C4-2B (cell line): ENCODE measurements around the gene RBM26.
A peak's percentile ranks its signal among the peaks of the same experiment; 100 is the strongest.
"Not testable (repeated sequence)": the region's sequence is repeated elsewhere in the genome, so short reads cannot be mapped to it uniquely, and the experiment has no call there.

ENCODE experiments used
- H3K27ac ChIP-seq: fragments of 450-650 bp; 2 replicates; pipeline ENCODE4 v1.5.1; 2017
- ZFX ChIP-seq: fragments of 450-650 bp; IDR thresholded peaks from 2 replicates; pipeline ENCODE4 v1.6.1; 2017
- TF ChIP-seq, protein P1 (sequence below): fragments of 450-650 bp; conservative IDR thresholded peaks from 2 replicates; pipeline ENCODE4 v1.5.1; 2017; ENCODE audit warnings: mild to moderate bottlenecking

RBM26 gene

DNA sequence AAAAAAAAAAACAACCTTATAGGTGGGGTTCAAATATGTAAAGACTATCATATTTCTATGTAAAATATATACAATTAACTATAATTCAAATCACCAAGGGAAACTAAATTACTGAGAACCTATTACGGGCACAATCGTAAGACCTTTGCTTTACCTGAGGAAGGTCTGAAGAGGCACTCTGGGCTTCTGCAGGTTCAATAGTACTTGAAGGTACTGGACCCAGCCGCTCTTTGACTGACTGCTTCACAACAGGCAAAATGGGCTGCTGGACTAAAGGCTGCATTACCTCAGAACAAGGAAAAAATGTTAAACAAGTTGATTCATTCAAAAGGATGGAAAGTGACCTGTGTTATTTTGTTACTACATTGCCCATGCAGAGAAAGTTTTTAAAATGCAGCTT lies 51.8 kb downstream of the RBM26 start:
- TF ChIP-seq, protein P1, sequence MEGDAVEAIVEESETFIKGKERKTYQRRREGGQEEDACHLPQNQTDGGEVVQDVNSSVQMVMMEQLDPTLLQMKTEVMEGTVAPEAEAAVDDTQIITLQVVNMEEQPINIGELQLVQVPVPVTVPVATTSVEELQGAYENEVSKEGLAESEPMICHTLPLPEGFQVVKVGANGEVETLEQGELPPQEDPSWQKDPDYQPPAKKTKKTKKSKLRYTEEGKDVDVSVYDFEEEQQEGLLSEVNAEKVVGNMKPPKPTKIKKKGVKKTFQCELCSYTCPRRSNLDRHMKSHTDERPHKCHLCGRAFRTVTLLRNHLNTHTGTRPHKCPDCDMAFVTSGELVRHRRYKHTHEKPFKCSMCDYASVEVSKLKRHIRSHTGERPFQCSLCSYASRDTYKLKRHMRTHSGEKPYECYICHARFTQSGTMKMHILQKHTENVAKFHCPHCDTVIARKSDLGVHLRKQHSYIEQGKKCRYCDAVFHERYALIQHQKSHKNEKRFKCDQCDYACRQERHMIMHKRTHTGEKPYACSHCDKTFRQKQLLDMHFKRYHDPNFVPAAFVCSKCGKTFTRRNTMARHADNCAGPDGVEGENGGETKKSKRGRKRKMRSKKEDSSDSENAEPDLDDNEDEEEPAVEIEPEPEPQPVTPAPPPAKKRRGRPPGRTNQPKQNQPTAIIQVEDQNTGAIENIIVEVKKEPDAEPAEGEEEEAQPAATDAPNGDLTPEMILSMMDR, result no peak
- no peak for TF ChIP-seq ZFX

DNA sequence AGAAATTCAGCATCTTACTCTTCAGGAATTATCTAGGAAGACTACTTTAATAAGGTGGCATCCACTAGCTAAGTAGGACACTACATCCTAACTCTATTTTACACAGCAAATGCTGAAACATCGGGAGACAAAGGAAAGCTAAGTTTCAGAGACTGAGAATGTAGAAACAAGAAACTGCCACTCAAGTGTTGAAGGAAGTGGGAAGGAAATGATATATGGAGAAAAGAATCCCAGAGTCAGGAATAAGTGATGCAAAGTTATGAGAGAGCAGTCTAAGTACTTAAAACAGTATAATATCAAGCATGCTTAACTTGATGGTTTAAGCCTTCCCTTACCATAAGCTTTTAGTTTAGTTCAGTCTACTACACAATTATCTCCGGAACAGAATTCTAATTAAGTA lies 52.4 kb downstream of the RBM26 start:
- H3K27ac ChIP-seq, result no peak overlapping the region
- TF ChIP-seq, protein P1, result no peak
- TF ChIP-seq ZFX, result no peak

More for the DNA sequence above, 51.8 kb downstream of the RBM26 start:
- H3K27ac ChIP-seq, result no peak overlapping the region

DNA sequence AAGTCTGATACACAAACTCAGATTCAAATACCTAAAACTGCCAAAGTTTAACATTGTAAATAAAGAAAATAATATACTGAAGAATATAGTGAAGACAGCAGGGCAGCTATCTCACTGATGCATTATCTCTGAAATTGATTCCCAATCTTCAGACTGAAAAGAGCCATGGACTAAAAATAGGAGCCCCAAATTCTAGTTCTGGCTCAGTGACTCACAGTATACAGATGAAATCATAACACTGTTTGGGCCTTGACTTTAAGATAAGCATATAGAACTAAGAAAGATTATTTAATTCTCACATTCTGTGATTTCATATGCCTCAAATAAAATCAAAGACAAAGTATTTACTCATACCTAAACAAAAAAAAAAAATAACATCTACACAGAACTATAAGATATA lies 53.9 kb downstream of the RBM26 start:
- no peak overlapping the region for H3K27ac ChIP-seq
- no peak for TF ChIP-seq ZFX
- TF ChIP-seq, protein P1, result no peak

DNA sequence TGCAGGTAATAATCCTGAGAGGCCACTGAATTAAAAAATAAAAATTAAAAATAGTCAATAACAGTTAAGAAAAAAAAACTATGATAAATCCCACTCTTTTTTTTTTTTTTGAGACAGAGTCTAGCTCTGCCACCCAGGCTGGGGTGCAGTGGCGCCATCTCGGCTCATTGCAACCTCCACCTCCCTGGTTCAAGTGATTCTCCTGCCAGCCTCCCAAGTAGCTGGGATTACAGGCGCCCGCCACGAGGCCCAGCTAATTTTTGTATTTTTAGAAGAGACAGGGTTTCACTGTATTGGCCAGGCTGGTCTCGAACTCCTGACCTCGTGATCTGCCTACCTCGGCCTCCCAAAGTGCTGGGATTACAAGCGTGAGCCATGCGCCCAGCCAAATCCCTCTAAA lies 56.4 kb downstream of the RBM26 start:
- not testable (repeated sequence) for H3K27ac ChIP-seq

DNA sequence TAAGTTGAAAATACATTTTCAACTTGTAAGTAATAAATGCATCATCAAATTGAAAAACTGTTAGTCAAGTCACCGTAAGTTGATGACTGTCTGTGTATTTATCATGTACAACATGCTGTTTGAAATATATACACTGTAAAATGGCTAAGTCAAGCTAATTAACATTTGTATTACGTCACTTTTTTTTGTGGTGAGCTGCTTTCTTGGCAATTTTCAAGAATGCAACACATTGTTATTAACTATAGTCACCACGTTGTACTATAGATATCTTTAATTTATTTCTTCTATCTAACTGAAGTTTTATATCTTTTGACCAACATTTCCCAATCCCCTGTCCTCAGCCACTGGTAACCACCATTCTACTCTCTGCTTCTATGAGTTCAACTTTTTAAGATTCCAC lies 57.0 kb downstream of the RBM26 start:
- TF ChIP-seq, protein P1, result no peak
- no peak for TF ChIP-seq ZFX
- no peak overlapping the region for H3K27ac ChIP-seq

DNA sequence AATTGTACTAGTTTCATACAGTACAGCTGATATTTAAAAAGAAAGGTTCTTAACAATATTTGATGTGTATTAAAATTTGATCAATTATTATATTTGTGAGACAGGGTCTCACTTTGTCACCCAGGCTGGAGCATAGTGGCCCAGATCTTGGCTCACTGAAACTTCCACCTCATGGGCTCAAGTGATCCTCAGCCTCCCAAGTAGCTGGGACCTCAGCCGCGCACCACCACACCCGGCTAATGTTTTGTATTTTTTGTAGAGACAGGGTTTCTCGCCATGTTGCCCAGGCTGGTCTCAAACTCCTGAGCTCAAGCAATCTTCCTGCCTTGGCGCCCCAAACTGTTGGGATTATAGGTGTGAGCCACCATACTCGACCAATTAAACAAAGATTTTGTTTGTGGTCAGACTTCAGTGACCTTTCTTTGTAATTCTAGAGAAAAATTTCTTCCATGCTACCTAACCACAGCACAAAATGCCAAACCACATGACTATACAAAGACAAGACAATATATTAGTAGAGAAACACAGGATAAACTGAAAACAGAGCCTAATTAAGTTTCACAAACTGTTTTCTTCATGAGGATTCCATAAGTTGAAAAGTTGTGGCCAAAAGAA lies 59.6 kb downstream of the RBM26 start:
- no peak overlapping the region for H3K27ac ChIP-seq
- TF ChIP-seq, protein P1, result no peak
- TF ChIP-seq ZFX, result no peak

DNA sequence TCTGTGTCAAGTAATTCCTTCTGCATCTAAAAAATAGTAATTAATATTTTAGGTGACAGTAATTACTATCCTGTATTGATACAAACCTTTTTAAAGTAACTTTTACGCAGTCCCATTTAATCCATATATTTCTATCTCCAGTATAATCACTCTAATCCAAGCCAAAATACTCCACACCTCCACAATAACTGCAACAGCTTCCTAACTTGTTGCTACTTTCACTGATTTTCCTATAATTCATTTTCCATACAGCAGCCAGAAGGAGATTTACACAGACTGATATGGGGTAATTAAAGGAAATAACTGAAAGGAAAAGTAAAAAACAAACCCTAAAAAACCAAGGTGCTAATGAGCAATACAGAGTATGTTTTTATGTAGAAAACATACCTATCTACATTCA lies 64.9 kb downstream of the RBM26 start:
- no peak overlapping the region for H3K27ac ChIP-seq
- TF ChIP-seq, protein P1, result no peak
- TF ChIP-seq ZFX, result no peak

DNA sequence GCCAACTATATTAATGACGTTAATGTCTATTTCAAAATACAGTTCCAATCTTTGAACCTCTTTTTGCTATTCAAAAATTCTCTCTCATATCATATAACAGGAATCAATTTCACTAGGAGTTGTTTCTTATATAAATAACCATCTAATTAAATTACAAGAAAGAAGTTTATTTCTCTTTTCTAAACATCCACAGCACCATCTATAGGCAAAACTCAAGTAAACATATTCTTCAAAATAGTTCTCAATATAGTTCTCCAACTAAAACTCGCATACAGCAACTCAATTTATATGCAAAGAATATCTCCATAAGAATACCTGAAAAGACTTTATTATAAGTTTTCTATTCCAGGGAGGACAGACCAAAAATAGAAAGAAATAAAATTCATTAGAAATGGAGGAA lies 65.6 kb downstream of the RBM26 start:
- TF ChIP-seq, protein P1, result peak; percentile 14
- no peak for TF ChIP-seq ZFX
- no peak overlapping the region for H3K27ac ChIP-seq
